Neural cell (in vitro differentiated cells): Measurements from ENCODE around the gene PORCN. TPM values are rescaled to one million over a fixed set of nuclear protein-coding genes. Genes with fewer than 3 reads are reported as not detected.

Experiments
- H2AFZ ChIP-seq: fragments of 200-600, 300-800 bp; sonication (generic), shearing (Covaris generic); 2 replicates; pipeline ENCODE4 v1.6.0; 2014; ENCODE audit warnings: low read depth, mild to moderate bottlenecking, antibody characterized with exemption, low read length, moderate library complexity
- H3F3A ChIP-seq: fragments of 200-600 bp; shearing (Covaris generic); 2 replicates; pipeline ENCODE4 v1.6.1; 2016; ENCODE audit warnings: mild to moderate bottlenecking, moderate library complexity, mixed read lengths, antibody characterized with exemption, low read length; ENCODE audit not compliant: insufficient read depth, poor library complexity, severe bottlenecking
- H3K27ac ChIP-seq: fragments of 200-600, 300-800 bp; sonication (generic), shearing (Covaris generic); 2 replicates; pipeline ENCODE4 v1.5.1; 2014; ENCODE audit warnings: mild to moderate bottlenecking, low read length, moderate library complexity
- H3K27me3 ChIP-seq: fragments of 300-800, 200-600 bp; sonication (generic), shearing (Covaris generic); 2 replicates; pipeline ENCODE4 v1.6.0; 2014; ENCODE audit warnings: mild to moderate bottlenecking, low read depth, low read length, moderate library complexity; ENCODE audit not compliant: insufficient read depth
- H3K36me3 ChIP-seq: fragments of 300-800, 200-600 bp; sonication (generic), shearing (Covaris generic); 2 replicates; pipeline ENCODE4 v1.5.1; 2014; ENCODE audit warnings: mild to moderate bottlenecking, antibody characterized with exemption, low read length, moderate library complexity; ENCODE audit not compliant: insufficient read depth
- H3K4me2 ChIP-seq: fragments of 300-800, 200-600 bp; sonication (generic), shearing (Covaris generic); 2 replicates; pipeline ENCODE4 v1.6.0; 2014; ENCODE audit warnings: mild to moderate bottlenecking, low read length
- H3K4me3 ChIP-seq: fragments of 300-800, 200-600 bp; sonication (generic), shearing (Covaris generic); 2 replicates; pipeline ENCODE4 v1.5.1; 2014; ENCODE audit warnings: mild to moderate bottlenecking, low read length, moderate library complexity
- H3K79me2 ChIP-seq: fragments of 200-600 bp; shearing (Covaris generic); replicated peaks from 2 replicates; pipeline ENCODE4 v1.6.0; 2014; ENCODE audit warnings: mild to moderate bottlenecking, low read length, moderate library complexity; ENCODE audit not compliant: insufficient read depth
- H3K9ac ChIP-seq: fragments of 300-800, 200-600 bp; sonication (generic), shearing (Covaris generic); 2 replicates; pipeline ENCODE4 v1.6.1; 2016; ENCODE audit warnings: mild to moderate bottlenecking, low read length, mixed read lengths
- H3K9me2 ChIP-seq: fragments of 200-600 bp; shearing (Covaris generic); 2 replicates; pipeline ENCODE4 v1.6.1; 2016; ENCODE audit warnings: mild to moderate bottlenecking, low read length, mixed read lengths; ENCODE audit not compliant: insufficient read depth
- H3K9me3 ChIP-seq: fragments of 200-600, 300-800 bp; sonication (generic), shearing (Covaris generic); 2 replicates; pipeline ENCODE4 v1.6.1; 2016; ENCODE audit warnings: mild to moderate bottlenecking, mixed run types, low read length, moderate library complexity, mixed read lengths
- H4K20me1 ChIP-seq: fragments of 200-600 bp; shearing (Covaris generic); 2 replicates; pipeline ENCODE4 v1.6.1; 2016; ENCODE audit warnings: mild to moderate bottlenecking, mixed run types; ENCODE audit not compliant: insufficient read depth
- CTCF ChIP-seq: fragments of 450-650 bp; IDR thresholded peaks from 2 replicates; pipeline ENCODE4 v1.5.1; 2014; ENCODE audit warnings: antibody characterized with exemption, mild to moderate bottlenecking, moderate library complexity; ENCODE audit not compliant: poor library complexity, severe bottlenecking
- EP300 ChIP-seq: fragments of 450-650 bp; conservative IDR thresholded peaks from 2 replicates; pipeline ENCODE4 v1.6.1; 2014; ENCODE audit warnings: antibody characterized with exemption, mild to moderate bottlenecking, moderate library complexity; ENCODE audit not compliant: poor library complexity, severe bottlenecking
- EZH2 ChIP-seq: fragments of 200-600, 300-800 bp; shearing (Covaris generic), sonication (generic); IDR thresholded peaks from 2 replicates; pipeline ENCODE4 v1.6.1; 2014; ENCODE audit warnings: antibody characterized with exemption, low read length, borderline replicate concordance, mild to moderate bottlenecking; ENCODE audit not compliant: insufficient read depth, poor library complexity, severe bottlenecking
- MXI1 ChIP-seq: fragments of 450-650 bp; conservative IDR thresholded peaks from 2 replicates; pipeline ENCODE4 v1.6.1; 2014; ENCODE audit warnings: antibody characterized with exemption, mild to moderate bottlenecking; ENCODE audit not compliant: poor library complexity, severe bottlenecking
- POLR2AphosphoS5 ChIP-seq: IDR thresholded peaks from 2 replicates; pipeline ENCODE4 v1.6.1; 2012
- RAD21 ChIP-seq: fragments of 450-650 bp; conservative IDR thresholded peaks from 2 replicates; pipeline ENCODE4 v1.6.1; 2014; ENCODE audit warnings: antibody characterized with exemption, mild to moderate bottlenecking, moderate library complexity
- REST ChIP-seq: IDR thresholded peaks from 2 replicates; pipeline ENCODE4 v1.6.1; 2012; ENCODE audit warnings: borderline replicate concordance
- SMC3 ChIP-seq: fragments of 450-650 bp; conservative IDR thresholded peaks from 2 replicates; pipeline ENCODE4 v1.6.1; 2014; ENCODE audit warnings: antibody characterized with exemption, mild to moderate bottlenecking, moderate library complexity; ENCODE audit not compliant: poor library complexity
- TAF1 ChIP-seq: IDR thresholded peaks from 2 replicates; pipeline ENCODE4 v1.6.1; 2012; ENCODE audit warnings: low read depth
- polyA plus RNA-seq: library from polyadenylated mRNA; depleted of rRNA; stranded (reverse); fragments of >200 nt; gene quantifications from 2 replicates; pipeline ENCODE4 v1.2.3, GENCODE V29; 2014

Gene PORCN
- polyA plus RNA-seq, 1 donor from 2014 or later: 29.8 TPM

- TF ChIP-seq EZH2 (no peak), EP300 (no peak), POLR2AphosphoS5 (no peak), RAD21 (no peak)
These were observed 23.4 kb downstream of the PORCN start (continued) for GRCh38 chrX:48532161-48532560.

- H3K4me2 ChIP-seq: no peak overlapping the region
- TF ChIP-seq REST (no peak), RAD21 (no peak), MXI1 (no peak), CTCF (no peak), SMC3 (no peak), POLR2AphosphoS5 (no peak), EZH2 (no peak), EP300 (no peak), TAF1 (no peak)
- H2AFZ ChIP-seq: no peak overlapping the region
These were observed 24.4 kb downstream of the PORCN start for GRCh38 chrX:48533165-48533564.

GRCh38 chrX:48538641-48539344, 30.0 kb downstream of the PORCN start:
- Histone ChIP-seq H3K79me2 (peaks cover 4% of the 10 kb centered on the region), H2AFZ (peak overlapping the region; percentile 4), H4K20me1 (no peaks in the 10 kb centered on the region), H3K4me2 (no peak overlapping the region), H3F3A (no peaks in the 10 kb centered on the region), H3K9ac (peak overlapping the region; percentile 52), H3K27ac (peak overlapping the region; percentile 85), H3K9me2 (no peaks in the 10 kb centered on the region), H3K9me3 (no peaks in the 10 kb centered on the region), H3K4me3 (peak overlapping the region; percentile 85), H3K36me3 (no peaks in the 10 kb centered on the region), H3K27me3 (no peaks in the 10 kb centered on the region)
- no peak for TF ChIP-seq TAF1
- TF ChIP-seq REST: no peak
- TF ChIP-seq MXI1: no peak
- TF ChIP-seq CTCF: no peak
- TF ChIP-seq POLR2AphosphoS5: no peak
- no peak for TF ChIP-seq SMC3
- TF ChIP-seq EP300: no peak
- TF ChIP-seq RAD21: no peak
- no peak for TF ChIP-seq EZH2

More at GRCh38 chrX:48533165-48533564, 24.4 kb downstream of the PORCN start:
- no peaks in the 10 kb centered on the region for H3K36me3 ChIP-seq
- H3F3A ChIP-seq: no peaks in the 10 kb centered on the region
- H3K27ac ChIP-seq: no peak overlapping the region
- H3K9ac ChIP-seq: no peak overlapping the region
- H3K79me2 ChIP-seq: no peaks in the 10 kb centered on the region
- H3K9me2 ChIP-seq: no peaks in the 10 kb centered on the region
- H3K9me3 ChIP-seq: no peaks in the 10 kb centered on the region
- H3K4me3 ChIP-seq: no peak overlapping the region
- no peaks in the 10 kb centered on the region for H3K27me3 ChIP-seq
- H4K20me1 ChIP-seq: no peaks in the 10 kb centered on the region
